KG1 (cell line): Measurements from ENCODE around the gene TAF4.
"Not testable (repeated sequence)": the region's sequence is repeated elsewhere in the genome, so short reads cannot be mapped to it uniquely, and the experiment has no call there.

ENCODE experiments used
- DNase-seq: peaks from one replicate; lab custom pipeline; 2025; lab: John Stamatoyannopoulos, UW

Gene TAF4

GRCh38 chr20:61979701-61980635 is 85.7 kb downstream of the TAF4 start:
- no peak for DNase-seq

- no peak for DNase-seq
Observed at GRCh38 chr20:61979090-61979489, 86.6 kb downstream of the TAF4 start.

- DNase-seq: no peak
Observed at GRCh38 chr20:61978491-61978890, 87.2 kb downstream of the TAF4 start.

GRCh38 chr20:61977419-61977786 is 88.3 kb downstream of the TAF4 start:
- DNase-seq: no peak

GRCh38 chr20:61976644-61977418 is 88.8 kb downstream of the TAF4 start:
- no peak for DNase-seq

GRCh38 chr20:61976263-61976643 is 89.4 kb downstream of the TAF4 start:
- no peak for DNase-seq

- no peak for DNase-seq
Observed at GRCh38 chr20:61975407-61976129, 90.1 kb downstream of the TAF4 start.

- no peak for DNase-seq
Observed at GRCh38 chr20:61974357-61974665, 91.4 kb downstream of the TAF4 start.

- DNase-seq: no peak
Observed at GRCh38 chr20:61973515-61974356, 91.9 kb downstream of the TAF4 start.

- DNase-seq: no peak
Observed at GRCh38 chr20:61972636-61973508, 92.8 kb downstream of the TAF4 start.

GRCh38 chr20:61971595-61971994 is 94.1 kb downstream of the TAF4 start:
- not testable (repeated sequence) for DNase-seq

GRCh38 chr20:61970357-61970756 is 95.3 kb downstream of the TAF4 start:
- DNase-seq: no peak

- no peak for DNase-seq
Observed at GRCh38 chr20:61969806-61970205, 95.9 kb downstream of the TAF4 start.

- no peak for DNase-seq
Observed at GRCh38 chr20:61968932-61969331, 96.7 kb downstream of the TAF4 start.

GRCh38 chr20:61968036-61968810 is 97.5 kb downstream of the TAF4 start:
- no peak for DNase-seq

- DNase-seq: no peak
Observed at GRCh38 chr20:61967300-61967699, 98.4 kb downstream of the TAF4 start.

- no peak for DNase-seq
Observed at GRCh38 chr20:61966492-61967244, 99.0 kb downstream of the TAF4 start.

GRCh38 chr20:61965606-61966491 is 99.8 kb downstream of the TAF4 start:
- DNase-seq: no peak
